ENCODE results near the gene PIGU. TPM values are rescaled to one million over a fixed set of nuclear protein-coding genes. Genes with fewer than 3 reads are reported as not detected.

The PIGU gene
- total and polyA plus RNA-seq, 2 donors (not counting 1 experiment from before 2014, with no cell fraction given): 12.0 to 19.3 TPM

GRCh38 chr20:34549291-34549928, 127.5 kb downstream of the PIGU start:
- WGBS (ENCODE audit: insufficient coverage): 63% methylated on average over 19 of the region's 20 CpGs
- Mint-ChIP-seq H3K9me3 (ENCODE audit: insufficient read depth) (no peaks in the 10 kb centered on the region), H3K4me1 (peaks cover 8% of the 10 kb centered on the region), H3K27ac (no peak overlapping the region), H3K4me3 (no peak overlapping the region), H3K27me3 (peaks cover 3% of the 10 kb centered on the region)
- Histone ChIP-seq H3K79me2 (ENCODE audit: control insufficient read depth, insufficient read depth, low read length) (no peaks in the 10 kb centered on the region), H3K4me2 (replicated peaks; ENCODE audit: low read depth, low read length, poor library complexity, severe bottlenecking) (no peak overlapping the region), H3K4me3 (ENCODE audit: control extremely low read depth in 1 of 5, extremely low read depth in 1 of 5, insufficient read depth in 1 of 5, low read depth in 2 of 5, low read length in 4 of 5) (no peak overlapping the region), H3K27me3 (replicated peaks in 1 of 4; ENCODE audit: control extremely low read depth in 1 of 4, control insufficient read depth in 3 of 4, insufficient read depth in 4 of 4, low read length in 3 of 4) (peaks cover 0 to 4% (median 0%) of the 10 kb centered on the region in 4 experiments), H3K9me3 (ENCODE audit: control extremely low read depth in 1 of 3, control insufficient read depth in 2 of 3, insufficient read depth in 1 of 3, low read length in 2 of 3) (no peaks in the 10 kb centered on the region), H3K9ac (ENCODE audit: low read length) (no peak overlapping the region), H3K27ac (ENCODE audit: low read length in 2 of 2) (no peak overlapping the region), H4K20me1 (ENCODE audit: control insufficient read depth, insufficient read depth, low read length, poor library complexity, severe bottlenecking) (no peaks in the 10 kb centered on the region), H3K4me1 (ENCODE audit: control insufficient read depth in 2 of 2, insufficient read depth in 2 of 2, low read length in 2 of 2) (peaks cover 0 to 3% of the 10 kb centered on the region in 2 donors), H2AFZ (ENCODE audit: insufficient read depth, low read depth, low read length, poor library complexity, severe bottlenecking) (no peak overlapping the region), H3K36me3 (replicated peaks in 1 of 2; ENCODE audit: control extremely low read depth in 1 of 2, control insufficient read depth in 1 of 2, extremely low read depth in 1 of 2, insufficient read depth in 2 of 2, low read length in 1 of 2) (no peaks in the 10 kb centered on the region)
- TF ChIP-seq EZH2 (IDR thresholded peaks at IDR 0.05; ENCODE audit: borderline replicate concordance, insufficient read depth, low read depth, low read length, poor library complexity, severe bottlenecking): no peak
- TF ChIP-seq CTCF (IDR thresholded peaks at IDR 0.05): no peak
- DNase-seq: peak; percentile 38
- CTCF ChIA-PET: interaction anchor here (1.8 kb wide), 1 partner anchor 10 kb away, joined by 5 read pairs; no protein-coding TSS in a partner anchor
- intact Hi-C loops (cut with micrococcal nuclease): no loop called here
- POLR2A ChIA-PET: no interaction called here
- no peak for ATAC-seq (ENCODE audit: low read depth)

- WGBS (ENCODE audit: insufficient coverage): 98% methylated on average over 17 of the region's 22 CpGs
- POLR2A ChIA-PET: no interaction called here
- peaks cover 11% of the 10 kb centered on the region for H3K4me1 Mint-ChIP-seq
These were observed 128.9 kb downstream of the PIGU start for GRCh38 chr20:34547844-34548613.

More at GRCh38 chr20:34547844-34548613, 128.9 kb downstream of the PIGU start:
- Histone ChIP-seq H4K20me1 (ENCODE audit: control insufficient read depth, insufficient read depth, low read length, poor library complexity, severe bottlenecking) (no peaks in the 10 kb centered on the region), H3K4me2 (replicated peaks; ENCODE audit: low read depth, low read length, poor library complexity, severe bottlenecking) (no peak overlapping the region), H3K79me2 (ENCODE audit: control insufficient read depth, insufficient read depth, low read length) (no peaks in the 10 kb centered on the region), H3K36me3 (replicated peaks in 1 of 2; ENCODE audit: control extremely low read depth in 1 of 2, control insufficient read depth in 1 of 2, extremely low read depth in 1 of 2, insufficient read depth in 2 of 2, low read length in 1 of 2) (no peaks in the 10 kb centered on the region), H3K4me1 (ENCODE audit: control insufficient read depth in 2 of 2, insufficient read depth in 2 of 2, low read length in 2 of 2) (peaks cover 0 to 7% of the 10 kb centered on the region in 2 donors), H3K9ac (ENCODE audit: low read length) (no peak overlapping the region), H3K4me3 (ENCODE audit: control extremely low read depth in 1 of 5, extremely low read depth in 1 of 5, insufficient read depth in 1 of 5, low read depth in 2 of 5, low read length in 4 of 5) (no peak overlapping the region), H3K9me3 (ENCODE audit: control extremely low read depth in 1 of 3, control insufficient read depth in 2 of 3, insufficient read depth in 1 of 3, low read length in 2 of 3) (no peaks in the 10 kb centered on the region), H3K27me3 (replicated peaks in 1 of 4; ENCODE audit: control extremely low read depth in 1 of 4, control insufficient read depth in 3 of 4, insufficient read depth in 4 of 4, low read length in 3 of 4) (peaks cover 0 to 4% (median 0%) of the 10 kb centered on the region in 4 experiments), H3K27ac (ENCODE audit: low read length in 2 of 2) (no peak overlapping the region), H2AFZ (ENCODE audit: insufficient read depth, low read depth, low read length, poor library complexity, severe bottlenecking) (no peak overlapping the region)
- H3K27me3 Mint-ChIP-seq: peaks cover 3% of the 10 kb centered on the region
- no peak for DNase-seq
- TF ChIP-seq EZH2 (IDR thresholded peaks at IDR 0.05; ENCODE audit: borderline replicate concordance, insufficient read depth, low read depth, low read length, poor library complexity, severe bottlenecking) (no peak), CTCF (IDR thresholded peaks at IDR 0.05) (no peak)
- no peak overlapping the region for H3K27ac Mint-ChIP-seq
- no peaks in the 10 kb centered on the region for H3K9me3 Mint-ChIP-seq (ENCODE audit: insufficient read depth)
- no peak overlapping the region for H3K4me3 Mint-ChIP-seq
- no peak for ATAC-seq (ENCODE audit: low read depth)
- CTCF ChIA-PET: interaction anchor here (1.8 kb wide), 1 partner anchor 8 kb away, joined by 5 read pairs; no protein-coding TSS in a partner anchor
- intact Hi-C loops (cut with micrococcal nuclease): no loop called here
